Breast epithelium (tissue), 4 donors: ENCODE results near the gene ANKRD33. TPM values are rescaled to one million over a fixed set of nuclear protein-coding genes. Genes with fewer than 3 reads are reported as not detected.

Experiments
- DNase-seq, 2 donors: peaks; one replicate each; pipeline ENCODE4 v3.0.0-alpha.2; 2019; ENCODE audit warnings: low spot score in 2 of 2
- H3K27ac ChIP-seq, 2 donors: fragments of 200-600 bp; sonication (generic) in 1 of 2; one replicate each; pipeline ENCODE4 v1.5.1; 2016 to 2019; ENCODE audit warnings: mild to moderate bottlenecking in 1 of 2
- H3K27me3 ChIP-seq, 2 donors: fragments of 200-600 bp; sonication (generic) in 1 of 2; one replicate each; pipeline versions ENCODE4 v1.5.1 to v1.6.0; 2017 to 2019; ENCODE audit warnings: control low read depth in 1 of 2, mild to moderate bottlenecking in 1 of 2
- H3K36me3 ChIP-seq: fragments of 200-600 bp; one replicate; pipeline ENCODE4 v1.5.1; 2019
- H3K4me1 ChIP-seq, 2 donors: fragments of 200-600 bp; sonication (generic); one replicate each; pipeline ENCODE4 v1.5.1; 2016 to 2019; ENCODE audit warnings: control low read depth in 1 of 2
- H3K4me3 ChIP-seq, 3 donors: fragments of 200-600 bp; sonication (generic); 1 replicate in 2 of 3; 2 replicates in 1 of 3; pipeline ENCODE4 v1.5.1; 2016 to 2019; ENCODE audit warnings: mild to moderate bottlenecking in 3 of 3, moderate library complexity in 2 of 3
- H3K9me3 ChIP-seq, 2 donors: fragments of 200-600 bp; sonication (generic) in 1 of 2; one replicate each; pipeline ENCODE4 v1.5.1; 2016 to 2019; ENCODE audit warnings: control low read depth in 1 of 2
- CTCF ChIP-seq, 3 donors: fragments of 450-650 bp; IDR thresholded peaks; one replicate each; pipeline ENCODE4 v1.5.1; 2016 to 2017; ENCODE audit warnings: antibody characterized with exemption in 3 of 3, mild to moderate bottlenecking in 3 of 3, moderate library complexity in 3 of 3
- POLR2A ChIP-seq: fragments of 450-650 bp; IDR thresholded peaks from one replicate; pipeline ENCODE4 v1.6.1; 2016; ENCODE audit warnings: antibody characterized with exemption, mild to moderate bottlenecking, moderate library complexity
- POLR2AphosphoS5 ChIP-seq, 3 donors: sonication (generic); formaldehyde crosslinking; IDR thresholded peaks; one replicate each; pipeline ENCODE4 v1.6.1; 2017; ENCODE audit warnings: antibody characterized with exemption in 3 of 3
- intact Hi-C: fragments of 100-400 bp; cut with DNase I; formaldehyde crosslinking; loops from one replicate; pipeline ENCODE4 v1.15.1; 2023; ENCODE audit warnings: low total_unique reads
- total RNA-seq, 3 donors: library from RNA; depleted of rRNA; stranded (reverse); fragments of >200 nt; gene quantifications; one replicate each; pipeline ENCODE4 v1.1.0, GENCODE V29; 2016

Gene ANKRD33
- total RNA-seq, 3 donors from 2014 or later: not detected

DNA sequence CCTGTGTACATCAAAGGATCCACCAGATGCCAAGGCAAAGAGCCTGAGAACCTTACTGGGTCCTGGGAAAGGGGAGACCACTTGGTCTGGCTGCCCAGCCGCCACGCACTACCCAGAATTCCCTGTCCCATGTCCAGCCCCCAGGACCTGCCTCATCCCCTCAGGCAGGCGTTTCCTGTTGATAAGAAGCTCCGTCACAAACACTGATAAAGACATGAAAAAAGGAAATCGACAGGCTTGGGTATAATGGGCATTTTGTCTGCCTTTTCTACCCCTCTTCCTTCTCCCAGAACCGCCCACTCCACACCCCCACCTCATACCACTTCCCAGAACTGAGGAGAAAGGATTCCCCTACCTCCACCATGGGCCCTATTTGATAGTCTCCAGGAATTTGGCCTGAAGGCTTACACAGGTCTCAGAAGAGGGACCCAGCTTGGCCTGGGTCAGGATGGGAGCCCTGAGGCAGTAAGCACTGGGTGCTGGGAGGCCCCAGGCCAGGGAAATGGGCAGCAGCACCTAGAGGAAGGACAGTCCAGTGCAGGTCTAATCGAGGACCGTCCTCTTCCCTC is 38.2 kb downstream of the ANKRD33 start:
- no peaks in the 10 kb centered on the region for H3K9me3 ChIP-seq
- peak in 1 of 2 donors; percentile 45 for DNase-seq
- intact Hi-C loops: no loop called here
- no peaks in the 10 kb centered on the region for H3K27me3 ChIP-seq
- H3K27ac ChIP-seq: no peak overlapping the region
- H3K4me1 ChIP-seq: peaks cover 0 to 3% of the 10 kb centered on the region in 2 donors
- no peak overlapping the region for H3K4me3 ChIP-seq
- H3K36me3 ChIP-seq: no peaks in the 10 kb centered on the region
- TF ChIP-seq POLR2AphosphoS5 (IDR thresholded peaks at IDR 0.05) (no peak), CTCF (IDR thresholded peaks at IDR 0.05) (no peak), POLR2A (no peak)

GRCh38 chr12:51926718-51927117 is 38.8 kb downstream of the ANKRD33 start:
- no peaks in the 10 kb centered on the region for H3K36me3 ChIP-seq
- intact Hi-C loops: no loop called here
- no peak overlapping the region for H3K4me3 ChIP-seq
- H3K4me1 ChIP-seq: peaks cover 0 to 3% of the 10 kb centered on the region in 2 donors
- no peaks in the 10 kb centered on the region for H3K27me3 ChIP-seq
- H3K27ac ChIP-seq: no peak overlapping the region
- TF ChIP-seq CTCF (IDR thresholded peaks at IDR 0.05) (peak in 2 of 3 donors; percentile 46 to 52), POLR2AphosphoS5 (IDR thresholded peaks at IDR 0.05) (no peak), POLR2A (no peak)
- H3K9me3 ChIP-seq: no peaks in the 10 kb centered on the region
- peak in 1 of 2 donors; percentile 52 for DNase-seq

- intact Hi-C loops: no loop called here
- TF ChIP-seq POLR2A (no peak), CTCF (IDR thresholded peaks at IDR 0.05) (no peak), POLR2AphosphoS5 (IDR thresholded peaks at IDR 0.05) (no peak)
- no peaks in the 10 kb centered on the region for H3K9me3 ChIP-seq
These were observed 44.5 kb downstream of the ANKRD33 start for GRCh38 chr12:51932218-51933076.

GRCh38 chr12:51934080-51934479 is 46.2 kb downstream of the ANKRD33 start:
- DNase-seq: peak in 1 of 2 donors; percentile 14
- no peak for TF ChIP-seq POLR2AphosphoS5 (IDR thresholded peaks at IDR 0.05)
- TF ChIP-seq CTCF (IDR thresholded peaks at IDR 0.05): no peak
- TF ChIP-seq POLR2A: no peak
- no peak overlapping the region for H3K4me3 ChIP-seq
- H3K27ac ChIP-seq: no peak overlapping the region
- H3K27me3 ChIP-seq: no peaks in the 10 kb centered on the region
- H3K9me3 ChIP-seq: no peaks in the 10 kb centered on the region
- H3K4me1 ChIP-seq: no peaks in the 10 kb centered on the region
- no peaks in the 10 kb centered on the region for H3K36me3 ChIP-seq
- intact Hi-C loops: no loop called here

More at GRCh38 chr12:51932218-51933076, 44.5 kb downstream of the ANKRD33 start:
- H3K27ac ChIP-seq: no peak overlapping the region
- no peak for DNase-seq
- no peaks in the 10 kb centered on the region for H3K27me3 ChIP-seq
- no peak overlapping the region for H3K4me3 ChIP-seq
- H3K4me1 ChIP-seq: no peaks in the 10 kb centered on the region
- H3K36me3 ChIP-seq: no peaks in the 10 kb centered on the region

GRCh38 chr12:51937926-51938325 is 50.0 kb downstream of the ANKRD33 start:
- H3K9me3 ChIP-seq: no peaks in the 10 kb centered on the region
- intact Hi-C loops: no loop called here
- no peaks in the 10 kb centered on the region for H3K4me1 ChIP-seq
- no peaks in the 10 kb centered on the region for H3K36me3 ChIP-seq
- no peak for TF ChIP-seq POLR2AphosphoS5 (IDR thresholded peaks at IDR 0.05)
- H3K4me3 ChIP-seq: no peak overlapping the region
- no peak overlapping the region for H3K27ac ChIP-seq
- H3K27me3 ChIP-seq: no peaks in the 10 kb centered on the region
- no peak for DNase-seq
